Effector memory CD4-positive, alpha-beta T cell (primary cell): Measurements from ENCODE around the gene HMCN2.

Experiments used
- DNase-seq, 3 donors: peaks; one replicate each; pipeline ENCODE4 v3.0.0-alpha.2; 2020
- H3K27ac ChIP-seq: 2 replicates; pipeline ENCODE4 v1.7.0; 2013; ENCODE audit warnings: mild to moderate bottlenecking, low read length, moderate library complexity; ENCODE audit not compliant: insufficient read depth, poor library complexity, severe bottlenecking
- H3K27me3 ChIP-seq: replicated peaks from 2 replicates; pipeline ENCODE4 v1.7.0; 2013; ENCODE audit warnings: mild to moderate bottlenecking, low read length; ENCODE audit not compliant: insufficient read depth, control insufficient read depth, poor library complexity, severe bottlenecking
- H3K36me3 ChIP-seq: 2 replicates; pipeline ENCODE4 v1.7.0; 2013; ENCODE audit warnings: mild to moderate bottlenecking, low read length, moderate library complexity; ENCODE audit not compliant: control insufficient read depth, insufficient read depth
- H3K4me1 ChIP-seq: 2 replicates; pipeline ENCODE4 v1.7.0; 2013; ENCODE audit warnings: low read length, mild to moderate bottlenecking; ENCODE audit not compliant: control insufficient read depth, insufficient read depth, poor library complexity, severe bottlenecking
- H3K4me3 ChIP-seq: 2 replicates; pipeline ENCODE4 v1.7.0; 2013; ENCODE audit warnings: low read length, low read depth, mild to moderate bottlenecking; ENCODE audit not compliant: insufficient read depth, poor library complexity, severe bottlenecking
- H3K9me3 ChIP-seq: 2 replicates; pipeline ENCODE4 v1.7.0; 2013; ENCODE audit warnings: mild to moderate bottlenecking, low read length, moderate library complexity; ENCODE audit not compliant: control insufficient read depth

The HMCN2 gene

DNA sequence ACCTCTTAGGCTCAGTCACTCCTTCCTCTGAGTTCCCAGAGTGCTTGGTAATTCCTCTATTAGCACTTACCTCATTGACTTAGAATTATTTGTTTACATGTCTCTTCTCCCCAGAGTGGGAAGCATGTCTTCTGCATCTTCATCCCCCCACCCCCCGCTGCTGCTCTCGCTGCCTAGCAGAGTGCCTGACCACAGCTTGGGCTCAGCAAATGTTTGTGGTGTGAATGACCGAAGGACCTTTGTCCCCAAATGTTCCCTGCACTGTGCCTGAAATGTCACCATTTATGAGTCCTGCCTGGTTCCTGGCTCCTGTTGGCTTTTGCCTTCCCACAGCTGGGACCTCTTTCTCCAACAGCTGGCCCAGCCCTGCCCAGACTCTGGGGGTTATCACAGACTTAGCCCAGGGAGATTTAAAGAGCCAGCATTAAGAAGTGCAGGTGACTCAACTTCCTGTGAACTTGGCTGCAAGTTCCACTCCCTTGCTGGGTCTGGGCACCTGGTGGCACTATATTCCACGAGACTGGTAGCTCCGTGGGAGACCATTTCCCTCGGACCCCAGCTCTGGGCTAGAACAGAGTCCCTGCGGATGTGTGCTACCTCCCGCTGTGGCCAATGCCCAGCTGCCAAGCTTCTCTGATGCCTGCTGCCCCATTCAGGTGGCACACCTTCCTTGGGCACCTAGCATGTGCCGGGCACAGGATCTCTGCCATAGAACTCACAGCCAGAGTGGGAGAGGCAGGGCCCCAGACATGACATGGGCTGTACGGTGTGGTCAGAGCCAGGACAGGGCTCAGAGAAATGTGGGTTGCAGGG lies 1.8 kb upstream of the HMCN2 start:
- peaks cover 45% of the 10 kb centered on the region for H3K27me3 ChIP-seq
- no peak for DNase-seq
- H3K27ac ChIP-seq = no peak overlapping the region
- no peaks in the 10 kb centered on the region for H3K9me3 ChIP-seq
- H3K4me3 ChIP-seq = no peak overlapping the region
- no peaks in the 10 kb centered on the region for H3K36me3 ChIP-seq
- peaks cover 8% of the 10 kb centered on the region for H3K4me1 ChIP-seq

- peaks cover 8% of the 10 kb centered on the region for H3K4me1 ChIP-seq
- H3K4me3 ChIP-seq = no peak overlapping the region
- no peaks in the 10 kb centered on the region for H3K9me3 ChIP-seq
- no peak for DNase-seq
- no peaks in the 10 kb centered on the region for H3K36me3 ChIP-seq
- H3K27ac ChIP-seq = no peak overlapping the region
- peaks cover 45% of the 10 kb centered on the region for H3K27me3 ChIP-seq
Measured at GRCh38 chr9:130264414-130265350, 878 bp upstream of the HMCN2 start.

DNA sequence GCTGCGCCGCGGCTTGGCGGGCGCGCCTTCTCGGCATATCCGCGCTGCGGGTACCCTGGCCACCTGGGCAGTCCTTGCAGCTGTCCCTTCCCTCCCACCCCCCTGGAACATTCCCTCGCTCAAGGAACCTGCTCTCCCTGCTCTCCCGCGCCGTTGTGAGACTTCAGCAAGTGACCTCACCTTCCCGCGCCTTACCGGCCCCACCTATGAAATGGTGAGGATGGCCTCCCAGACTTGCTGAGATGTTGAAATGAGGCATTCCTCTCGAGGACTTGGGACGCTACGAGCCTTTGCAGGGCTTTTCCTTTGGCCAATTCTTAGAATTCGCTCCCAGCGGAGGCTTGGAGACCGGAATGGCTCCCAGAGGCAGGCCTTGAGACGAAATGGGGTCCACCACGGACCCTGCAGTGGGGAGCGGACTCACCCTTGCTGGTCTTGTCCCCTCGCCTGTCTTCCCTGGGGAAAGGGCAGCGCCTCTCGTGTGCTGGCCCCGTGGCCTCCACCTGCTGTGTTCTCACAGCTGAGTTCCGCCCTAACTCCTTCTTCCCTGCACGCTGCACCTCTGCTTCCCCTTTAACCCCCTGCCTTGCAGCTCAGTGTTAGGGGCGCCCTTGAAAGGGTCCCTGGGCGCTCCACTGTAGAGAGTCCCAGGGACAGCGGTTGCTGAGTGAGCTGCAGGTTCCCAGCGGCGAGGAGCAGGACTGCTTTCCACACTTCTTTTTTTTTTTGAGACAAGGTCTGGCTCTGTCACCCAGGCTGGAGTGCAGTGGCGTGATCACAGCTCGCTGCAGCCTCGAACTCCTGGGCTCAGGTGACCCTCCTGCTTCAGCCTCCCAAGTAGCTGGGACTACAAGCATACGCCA lies 907 bp downstream of the HMCN2 start:
- Histone ChIP-seq H3K9me3 (no peaks in the 10 kb centered on the region), H3K27me3 (peaks cover 45% of the 10 kb centered on the region)

GRCh38 chr9:130267930-130268329 lies 2.4 kb downstream of the HMCN2 start:
- no peak for DNase-seq
- H3K4me3 ChIP-seq = no peak overlapping the region
- no peaks in the 10 kb centered on the region for H3K36me3 ChIP-seq
- peaks cover 45% of the 10 kb centered on the region for H3K27me3 ChIP-seq
- no peak overlapping the region for H3K27ac ChIP-seq
- peaks cover 8% of the 10 kb centered on the region for H3K4me1 ChIP-seq
- H3K9me3 ChIP-seq = no peaks in the 10 kb centered on the region

More for the DNA sequence above, 907 bp downstream of the HMCN2 start:
- no peak overlapping the region for H3K27ac ChIP-seq
- no peak for DNase-seq
- peaks cover 8% of the 10 kb centered on the region for H3K4me1 ChIP-seq
- no peak overlapping the region for H3K4me3 ChIP-seq
- H3K36me3 ChIP-seq = no peaks in the 10 kb centered on the region

DNA sequence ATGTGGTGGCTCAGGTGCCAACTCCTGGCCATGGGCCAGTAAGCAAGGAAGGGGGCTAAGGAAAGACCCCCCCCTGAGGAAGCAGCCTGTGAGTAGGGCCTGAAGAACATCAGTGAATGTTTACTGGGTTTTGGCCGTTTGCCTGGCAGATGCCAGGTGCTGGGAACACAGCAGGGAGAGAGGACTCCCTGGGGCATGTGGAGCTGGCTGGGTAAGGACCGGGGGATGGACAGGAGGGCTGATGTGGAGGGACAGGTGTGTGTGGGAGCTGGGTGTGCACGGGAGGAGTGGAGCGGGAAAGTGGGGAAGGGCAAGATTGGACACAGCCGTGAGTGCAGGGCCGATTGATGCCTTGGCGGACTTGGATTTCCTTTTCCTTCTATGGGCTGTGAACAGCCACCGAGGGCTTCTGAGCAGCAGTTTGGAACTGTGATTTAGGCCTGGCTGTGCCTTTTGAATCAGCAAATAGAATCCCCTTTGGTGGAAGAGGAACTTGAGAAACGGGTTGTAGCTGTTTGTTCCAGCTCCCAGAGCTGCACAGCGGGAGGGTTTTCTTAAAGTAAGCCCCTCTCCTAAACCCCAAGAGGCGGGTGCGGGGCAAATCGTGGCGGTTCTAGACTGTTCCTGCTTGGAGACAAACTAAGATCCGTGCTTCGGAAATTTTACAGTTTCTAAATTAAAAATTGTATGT lies 3.1 kb downstream of the HMCN2 start:
- Histone ChIP-seq H3K9me3 (no peaks in the 10 kb centered on the region), H3K27ac (no peak overlapping the region), H3K4me3 (no peak overlapping the region), H3K27me3 (peaks cover 39% of the 10 kb centered on the region), H3K4me1 (peaks cover 8% of the 10 kb centered on the region), H3K36me3 (no peaks in the 10 kb centered on the region)
- DNase-seq = no peak

DNA sequence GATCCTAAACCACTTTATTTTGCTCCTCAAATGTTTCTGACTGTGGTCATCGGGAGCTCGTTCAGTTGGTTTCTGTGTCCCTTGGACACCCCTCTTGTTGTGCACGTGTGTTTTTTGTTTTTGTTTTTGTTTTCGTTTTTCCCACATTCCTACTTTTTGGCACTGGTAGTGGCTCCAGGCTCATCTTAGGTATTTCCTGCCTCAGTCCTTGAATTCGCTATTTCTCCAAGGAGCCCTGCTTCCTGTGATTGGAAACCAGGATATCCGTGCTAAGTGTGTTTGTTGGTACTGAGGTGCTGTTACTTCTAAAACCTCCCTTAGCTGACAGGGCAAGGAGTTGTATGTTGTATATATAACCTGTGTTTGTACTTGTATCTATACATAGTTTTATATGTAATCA lies 5.9 kb downstream of the HMCN2 start:
- Histone ChIP-seq H3K27ac (no peak overlapping the region), H3K27me3 (peaks cover 22% of the 10 kb centered on the region), H3K9me3 (no peaks in the 10 kb centered on the region), H3K36me3 (no peaks in the 10 kb centered on the region), H3K4me1 (no peaks in the 10 kb centered on the region), H3K4me3 (no peak overlapping the region)
- DNase-seq = no peak

GRCh38 chr9:130275156-130275555 lies 9.6 kb downstream of the HMCN2 start:
- Histone ChIP-seq H3K4me3 (no peak overlapping the region), H3K27ac (no peak overlapping the region), H3K27me3 (no peaks in the 10 kb centered on the region), H3K9me3 (no peaks in the 10 kb centered on the region), H3K4me1 (no peaks in the 10 kb centered on the region), H3K36me3 (no peaks in the 10 kb centered on the region)
- no peak for DNase-seq

DNA sequence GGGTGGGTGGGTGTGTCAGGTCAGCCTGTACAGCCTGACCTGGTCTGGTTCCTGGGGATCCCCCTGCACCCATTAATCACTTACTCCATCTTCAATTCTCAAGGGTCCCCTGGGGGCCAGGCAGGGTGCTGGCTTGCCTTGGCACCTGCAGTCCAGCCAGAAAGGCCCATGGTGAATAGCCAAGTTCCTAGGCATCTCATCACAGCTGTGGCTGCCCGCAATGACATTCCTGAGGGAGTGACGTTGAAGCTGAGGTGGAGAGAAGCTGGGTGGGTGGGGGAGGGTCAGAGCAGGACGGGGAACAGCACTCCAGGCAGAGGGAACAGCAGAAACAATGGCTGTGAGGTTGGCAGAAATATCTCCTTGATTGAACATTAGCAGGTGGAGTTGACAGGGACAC lies 10.6 kb downstream of the HMCN2 start:
- Histone ChIP-seq H3K36me3 (no peaks in the 10 kb centered on the region), H3K9me3 (no peaks in the 10 kb centered on the region), H3K4me3 (no peak overlapping the region), H3K4me1 (no peaks in the 10 kb centered on the region), H3K27me3 (no peaks in the 10 kb centered on the region), H3K27ac (no peak overlapping the region)
- no peak for DNase-seq

DNA sequence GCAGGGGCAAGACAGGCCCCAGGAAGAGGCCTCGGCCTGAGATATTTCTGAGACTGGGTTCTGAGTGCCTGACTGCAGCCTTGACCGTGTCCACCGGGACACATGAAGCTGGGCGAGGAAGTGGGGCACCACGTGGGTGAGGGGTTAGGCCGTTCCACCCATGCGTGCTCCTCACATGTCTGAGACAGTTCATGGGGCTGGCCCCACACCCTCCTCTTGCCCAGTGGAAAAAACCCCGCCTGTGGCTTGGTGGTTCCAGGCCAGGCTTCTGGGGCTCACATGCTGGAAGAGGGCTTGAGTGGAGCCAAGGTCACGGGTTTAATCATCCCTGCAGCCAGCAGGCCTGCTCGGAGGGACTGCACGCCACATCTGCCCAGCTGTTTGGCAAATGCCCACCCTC lies 11.4 kb downstream of the HMCN2 start:
- no peaks in the 10 kb centered on the region for H3K4me1 ChIP-seq
- no peaks in the 10 kb centered on the region for H3K27me3 ChIP-seq
- H3K27ac ChIP-seq = no peak overlapping the region
- H3K4me3 ChIP-seq = no peak overlapping the region
- DNase-seq = no peak
- no peaks in the 10 kb centered on the region for H3K36me3 ChIP-seq
- H3K9me3 ChIP-seq = no peaks in the 10 kb centered on the region
